RKO (cell line): ENCODE measurements around the gene DOLPP1.

ENCODE experiments used
- DNase-seq: peaks from one replicate; pipeline ENCODE4 v3.0.0-alpha.2; 2016; ENCODE audit warnings: low spot score

The DOLPP1 gene

GRCh38 chr9:129064499-129064908 is 16.4 kb upstream of the DOLPP1 start:
- no peak for DNase-seq

GRCh38 chr9:129068110-129068509 is 12.8 kb upstream of the DOLPP1 start:
- DNase-seq, result no peak

- DNase-seq, result no peak
Measured at GRCh38 chr9:129068990-129069861, 11.7 kb upstream of the DOLPP1 start.

- DNase-seq, result no peak
Measured at GRCh38 chr9:129069862-129070641, 10.9 kb upstream of the DOLPP1 start.

- DNase-seq, result no peak
Measured at GRCh38 chr9:129070696-129071525, 10.0 kb upstream of the DOLPP1 start.

- DNase-seq, result no peak
Measured at GRCh38 chr9:129071526-129072126, 9.3 kb upstream of the DOLPP1 start.

GRCh38 chr9:129072171-129072570 is 8.7 kb upstream of the DOLPP1 start:
- DNase-seq, result no peak

- DNase-seq, result no peak
Measured at GRCh38 chr9:129073404-129073803, 7.5 kb upstream of the DOLPP1 start.

GRCh38 chr9:129074106-129074505 is 6.8 kb upstream of the DOLPP1 start:
- no peak for DNase-seq

- DNase-seq, result no peak
Measured at GRCh38 chr9:129075996-129076639, 4.8 kb upstream of the DOLPP1 start.

GRCh38 chr9:129076640-129077037 is 4.3 kb upstream of the DOLPP1 start:
- DNase-seq, result no peak

GRCh38 chr9:129077236-129077635 is 3.7 kb upstream of the DOLPP1 start:
- no peak for DNase-seq

- no peak for DNase-seq
Measured at GRCh38 chr9:129078691-129079503, 2.0 kb upstream of the DOLPP1 start.

- no peak for DNase-seq
Measured at GRCh38 chr9:129079829-129080228, 1.1 kb upstream of the DOLPP1 start.

- no peak for DNase-seq
Measured at GRCh38 chr9:129080298-129080600, 662 bp upstream of the DOLPP1 start.

- peak; percentile 61 for DNase-seq
Measured at GRCh38 chr9:129081388-129081904, 535 bp downstream of the DOLPP1 start.

- DNase-seq, result no peak
Measured at GRCh38 chr9:129084087-129084486, 3.2 kb downstream of the DOLPP1 start.

GRCh38 chr9:129089246-129089645 is 8.3 kb downstream of the DOLPP1 start:
- no peak for DNase-seq

GRCh38 chr9:129093602-129094386 is 12.9 kb downstream of the DOLPP1 start:
- no peak for DNase-seq
